GM12801 (cell line): ENCODE results near the gene NRP1.

Experiments used
- TF ChIP-seq, protein P1 (sequence below): IDR thresholded peaks from one replicate; pipeline ENCODE4 v1.5.1; 2011; ENCODE audit warnings: control low read depth; ENCODE audit not compliant: insufficient read length; ENCODE audit errors: extremely low read depth

Gene NRP1

DNA sequence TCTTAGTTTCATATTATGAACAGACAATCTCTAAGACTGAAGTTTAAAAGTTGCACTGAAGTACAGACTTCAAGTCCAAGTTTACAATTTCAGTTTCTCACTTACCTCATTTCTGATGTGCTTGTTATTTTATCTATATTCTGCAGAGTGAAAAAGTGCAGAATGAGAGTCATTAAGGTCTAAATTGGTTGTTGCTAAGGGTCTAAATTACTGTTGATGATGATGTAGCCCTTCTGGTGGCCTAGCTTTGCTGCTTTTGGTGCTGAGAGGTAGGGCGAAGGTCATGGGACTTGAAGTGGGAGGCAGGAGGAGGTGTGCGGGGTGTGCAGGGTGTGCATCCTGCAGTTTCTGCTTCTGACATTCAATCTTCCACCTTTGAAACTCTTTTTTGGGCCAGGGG is 38.8 kb upstream of the NRP1 start:
- TF ChIP-seq, protein P1, sequence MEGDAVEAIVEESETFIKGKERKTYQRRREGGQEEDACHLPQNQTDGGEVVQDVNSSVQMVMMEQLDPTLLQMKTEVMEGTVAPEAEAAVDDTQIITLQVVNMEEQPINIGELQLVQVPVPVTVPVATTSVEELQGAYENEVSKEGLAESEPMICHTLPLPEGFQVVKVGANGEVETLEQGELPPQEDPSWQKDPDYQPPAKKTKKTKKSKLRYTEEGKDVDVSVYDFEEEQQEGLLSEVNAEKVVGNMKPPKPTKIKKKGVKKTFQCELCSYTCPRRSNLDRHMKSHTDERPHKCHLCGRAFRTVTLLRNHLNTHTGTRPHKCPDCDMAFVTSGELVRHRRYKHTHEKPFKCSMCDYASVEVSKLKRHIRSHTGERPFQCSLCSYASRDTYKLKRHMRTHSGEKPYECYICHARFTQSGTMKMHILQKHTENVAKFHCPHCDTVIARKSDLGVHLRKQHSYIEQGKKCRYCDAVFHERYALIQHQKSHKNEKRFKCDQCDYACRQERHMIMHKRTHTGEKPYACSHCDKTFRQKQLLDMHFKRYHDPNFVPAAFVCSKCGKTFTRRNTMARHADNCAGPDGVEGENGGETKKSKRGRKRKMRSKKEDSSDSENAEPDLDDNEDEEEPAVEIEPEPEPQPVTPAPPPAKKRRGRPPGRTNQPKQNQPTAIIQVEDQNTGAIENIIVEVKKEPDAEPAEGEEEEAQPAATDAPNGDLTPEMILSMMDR = no peak

DNA sequence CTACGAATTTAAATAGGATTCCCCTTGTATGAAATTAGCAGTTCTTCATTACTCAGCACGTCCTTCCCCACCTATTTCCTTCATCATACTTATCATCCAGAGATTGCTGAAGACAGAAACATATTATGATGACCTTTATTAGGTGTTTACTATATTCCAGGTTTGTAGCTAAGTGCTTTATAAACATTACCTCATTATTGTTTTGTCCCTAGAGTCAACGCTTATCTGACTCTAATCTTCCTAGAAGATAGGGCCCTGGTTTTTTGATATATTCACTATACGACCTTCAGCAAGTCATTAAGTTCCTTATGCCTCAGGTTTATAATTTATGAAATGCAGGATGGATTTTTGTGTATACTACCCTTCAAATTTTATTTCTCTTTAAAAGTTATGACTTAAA is 36.8 kb upstream of the NRP1 start:
- TF ChIP-seq, protein P1 = no peak

DNA sequence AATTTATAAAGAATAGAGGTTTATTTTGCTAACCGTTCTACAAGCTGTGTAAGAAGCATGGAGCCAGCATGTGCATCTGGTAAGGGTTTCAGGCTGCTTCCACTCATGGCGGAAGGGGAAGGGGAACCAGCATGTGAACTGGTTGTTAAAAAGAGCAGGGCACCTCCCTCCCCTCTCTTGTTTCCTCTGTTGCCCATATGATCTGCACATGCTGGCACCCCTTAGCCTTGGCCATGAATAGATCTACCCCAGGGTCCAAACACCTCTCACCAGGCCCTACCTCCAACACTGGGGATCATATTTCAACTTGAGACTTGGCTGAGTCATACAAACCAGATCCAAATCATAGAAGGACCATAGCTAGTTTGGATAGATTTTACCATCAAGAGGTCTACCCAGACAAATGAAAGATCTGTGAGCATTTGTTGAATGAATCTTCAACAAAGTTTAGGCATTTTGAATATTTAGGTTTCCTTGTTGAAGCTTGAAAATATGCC is 36.0 kb upstream of the NRP1 start:
- TF ChIP-seq, protein P1 = no peak

DNA sequence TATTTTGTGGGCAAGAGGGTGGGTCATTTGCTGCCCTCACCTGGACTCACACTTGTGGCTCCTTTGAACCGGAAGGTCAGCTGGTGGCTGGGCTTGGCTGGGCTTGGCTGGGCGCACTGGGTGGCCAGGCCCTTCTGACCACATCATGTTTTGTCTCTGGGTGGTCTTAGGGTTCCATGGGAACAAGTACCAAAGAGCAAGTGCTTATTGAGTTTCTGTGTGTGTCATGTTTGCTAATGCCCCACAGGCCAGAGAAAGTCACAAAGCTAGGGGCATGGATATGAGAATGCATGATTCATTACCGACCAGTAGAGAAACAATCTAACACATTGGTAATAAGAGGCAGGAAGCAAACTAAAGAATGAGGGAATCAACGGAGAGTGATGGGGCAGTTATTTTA is 33.6 kb upstream of the NRP1 start:
- TF ChIP-seq, protein P1 = no peak

DNA sequence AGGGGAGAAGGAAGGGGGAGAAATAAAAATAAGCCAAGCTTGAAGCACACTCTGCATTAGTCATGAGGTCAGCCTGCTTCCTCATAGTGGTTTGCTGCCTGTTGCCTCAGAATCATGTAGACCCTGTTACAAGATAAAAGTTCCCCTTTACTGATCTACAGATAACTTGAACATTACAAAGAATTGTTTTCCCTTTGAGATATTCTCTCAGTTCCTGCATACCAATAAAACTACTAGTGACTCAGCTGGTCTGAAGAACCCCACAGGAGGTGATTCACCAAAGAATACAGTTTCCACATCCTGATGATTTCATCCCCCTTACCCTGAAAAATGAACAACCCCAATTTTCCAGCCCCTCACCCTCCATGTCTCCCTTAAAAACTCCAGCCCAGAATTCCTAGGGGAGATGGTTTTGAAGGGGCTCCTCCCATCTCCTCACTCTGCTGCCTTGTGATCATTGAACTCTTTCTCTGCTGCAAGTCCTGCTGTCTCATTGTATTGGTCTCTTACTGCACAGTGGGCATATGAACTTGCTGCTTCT is 31.5 kb upstream of the NRP1 start:
- TF ChIP-seq, protein P1 = no peak

DNA sequence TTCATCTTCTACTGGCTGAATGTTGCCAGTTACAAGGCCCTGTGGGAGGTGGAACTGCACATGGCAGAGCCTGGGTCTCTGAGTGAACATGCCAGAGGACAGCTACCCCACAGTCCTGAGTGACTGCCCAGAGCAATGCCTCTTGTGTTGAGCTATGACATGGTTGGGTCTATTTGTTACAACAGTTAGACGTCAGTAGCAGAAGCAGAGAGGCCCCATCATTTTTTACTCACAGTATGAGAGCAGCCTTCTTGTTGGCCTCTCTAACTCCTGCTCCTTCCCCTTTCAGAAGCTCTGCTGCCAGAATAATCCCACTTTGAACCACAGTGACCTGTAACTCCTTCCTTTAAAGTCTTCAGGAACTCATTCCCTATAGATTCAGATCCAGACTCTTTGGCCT is 30.8 kb upstream of the NRP1 start:
- TF ChIP-seq, protein P1 = no peak

DNA sequence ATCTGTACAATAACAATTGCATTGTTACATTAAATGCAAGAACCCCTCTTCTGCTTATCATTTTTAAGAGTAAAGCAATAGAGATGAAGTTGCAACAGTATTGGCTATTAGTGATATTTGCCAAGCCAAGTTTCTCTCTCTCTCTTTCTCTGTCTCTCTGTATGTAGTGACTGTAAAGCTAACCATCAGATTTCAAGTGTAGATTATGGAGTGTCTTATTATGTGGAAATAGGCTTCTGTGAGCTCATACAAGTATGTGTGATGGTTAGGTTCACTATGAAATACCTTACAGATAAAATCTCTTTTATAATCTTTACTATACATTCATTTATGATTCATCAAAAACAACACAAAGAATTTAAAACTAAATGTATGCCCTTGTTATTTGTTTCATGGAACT is 28.6 kb upstream of the NRP1 start:
- TF ChIP-seq, protein P1 = no peak

DNA sequence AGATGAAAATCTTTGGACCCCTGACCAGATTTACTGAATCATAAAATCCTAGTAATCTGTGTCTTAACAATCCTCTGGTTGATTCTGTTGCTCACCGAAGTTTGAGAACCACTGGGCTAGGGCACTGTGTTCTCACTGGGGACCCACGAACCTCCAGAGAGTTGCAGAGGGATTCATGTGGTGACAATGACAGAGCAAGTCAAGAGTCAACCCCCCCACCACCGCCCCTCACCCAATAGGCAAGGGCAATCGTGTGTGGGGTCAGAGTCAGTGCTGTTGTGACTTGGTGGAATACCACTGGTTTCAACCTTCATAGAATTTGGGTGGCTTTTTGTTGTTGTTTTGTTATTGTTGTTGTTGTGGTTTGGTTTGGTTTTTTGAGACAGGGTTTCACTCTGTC is 23.5 kb upstream of the NRP1 start:
- TF ChIP-seq, protein P1 = no peak
